Measurements from ENCODE around the gene TPST1. TPM values are rescaled to one million over a fixed set of nuclear protein-coding genes. Genes with fewer than 3 reads are reported as not detected.

The TPST1 gene
- total RNA-seq, 1 experiment from 2014 or later: 32.8 TPM

DNA sequence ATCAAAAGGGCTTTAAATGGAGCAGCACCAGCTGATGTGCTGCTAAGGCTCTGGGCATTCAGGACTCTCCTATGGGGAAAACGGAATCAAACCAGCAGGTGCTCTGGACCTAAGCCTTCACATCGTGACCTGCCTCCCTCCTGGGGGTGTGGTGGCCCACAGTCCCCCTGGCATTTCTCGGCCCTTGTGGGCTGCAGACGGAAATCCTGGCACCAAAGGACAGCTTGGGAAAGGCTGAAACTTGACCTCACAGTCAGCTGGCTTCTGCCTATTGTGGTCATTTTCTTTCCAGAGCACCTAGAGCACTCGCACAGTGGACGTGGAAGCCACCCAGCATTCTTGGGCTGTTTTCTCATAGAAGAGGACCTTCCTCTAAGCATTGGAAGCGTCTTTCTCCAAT lies 74.8 kb downstream of the TPST1 start:
- H3K36me3 Mint-ChIP-seq (ENCODE audit: insufficient read depth, unreplicated experiment): no peaks in the 10 kb centered on the region
- intact Hi-C loops (cut with micrococcal nuclease; ENCODE audit: unreplicated experiment): no loop called here
- TF ChIP-seq, protein P1, sequence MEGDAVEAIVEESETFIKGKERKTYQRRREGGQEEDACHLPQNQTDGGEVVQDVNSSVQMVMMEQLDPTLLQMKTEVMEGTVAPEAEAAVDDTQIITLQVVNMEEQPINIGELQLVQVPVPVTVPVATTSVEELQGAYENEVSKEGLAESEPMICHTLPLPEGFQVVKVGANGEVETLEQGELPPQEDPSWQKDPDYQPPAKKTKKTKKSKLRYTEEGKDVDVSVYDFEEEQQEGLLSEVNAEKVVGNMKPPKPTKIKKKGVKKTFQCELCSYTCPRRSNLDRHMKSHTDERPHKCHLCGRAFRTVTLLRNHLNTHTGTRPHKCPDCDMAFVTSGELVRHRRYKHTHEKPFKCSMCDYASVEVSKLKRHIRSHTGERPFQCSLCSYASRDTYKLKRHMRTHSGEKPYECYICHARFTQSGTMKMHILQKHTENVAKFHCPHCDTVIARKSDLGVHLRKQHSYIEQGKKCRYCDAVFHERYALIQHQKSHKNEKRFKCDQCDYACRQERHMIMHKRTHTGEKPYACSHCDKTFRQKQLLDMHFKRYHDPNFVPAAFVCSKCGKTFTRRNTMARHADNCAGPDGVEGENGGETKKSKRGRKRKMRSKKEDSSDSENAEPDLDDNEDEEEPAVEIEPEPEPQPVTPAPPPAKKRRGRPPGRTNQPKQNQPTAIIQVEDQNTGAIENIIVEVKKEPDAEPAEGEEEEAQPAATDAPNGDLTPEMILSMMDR (IDR thresholded peaks at IDR 0.05; ENCODE audit: insufficient read depth in 1 of 2, low read depth in 1 of 2, low read length in 1 of 2, severe bottlenecking in 1 of 2, unreplicated experiment in 1 of 2): no peak
- H3K9me3 Mint-ChIP-seq (ENCODE audit: unreplicated experiment): peaks cover 6% of the 10 kb centered on the region
- peaks cover 17% of the 10 kb centered on the region for H3K4me1 Mint-ChIP-seq (ENCODE audit: low read depth, unreplicated experiment)
- no peak overlapping the region for H3K27ac Mint-ChIP-seq (ENCODE audit: unreplicated experiment)
- H3K4me3 Mint-ChIP-seq (ENCODE audit: unreplicated experiment): no peak overlapping the region
- Histone ChIP-seq H3K4me1 (no peaks in the 10 kb centered on the region), H3K36me3 (ENCODE audit: control insufficient read depth, insufficient read depth, low read length) (no peaks in the 10 kb centered on the region), H3K4me3 (ENCODE audit: low read depth, low read length) (no peak overlapping the region), H3K27me3 (replicated peaks; ENCODE audit: control insufficient read depth, insufficient read depth, low read length) (no peaks in the 10 kb centered on the region), H3K9me3 (no peaks in the 10 kb centered on the region)
- no TSS peak for BruUV-seq (replicated peaks)
- ChIA-PET POLR2A (no interaction called here), CTCF (interaction anchor here (1.1 kb wide), 1 partner anchor 42 kb away, joined by 3 read pairs; no protein-coding TSS in a partner anchor)
- H3K27me3 Mint-ChIP-seq (ENCODE audit: insufficient read depth, unreplicated experiment): no peaks in the 10 kb centered on the region
- no peak for DNase-seq

DNA sequence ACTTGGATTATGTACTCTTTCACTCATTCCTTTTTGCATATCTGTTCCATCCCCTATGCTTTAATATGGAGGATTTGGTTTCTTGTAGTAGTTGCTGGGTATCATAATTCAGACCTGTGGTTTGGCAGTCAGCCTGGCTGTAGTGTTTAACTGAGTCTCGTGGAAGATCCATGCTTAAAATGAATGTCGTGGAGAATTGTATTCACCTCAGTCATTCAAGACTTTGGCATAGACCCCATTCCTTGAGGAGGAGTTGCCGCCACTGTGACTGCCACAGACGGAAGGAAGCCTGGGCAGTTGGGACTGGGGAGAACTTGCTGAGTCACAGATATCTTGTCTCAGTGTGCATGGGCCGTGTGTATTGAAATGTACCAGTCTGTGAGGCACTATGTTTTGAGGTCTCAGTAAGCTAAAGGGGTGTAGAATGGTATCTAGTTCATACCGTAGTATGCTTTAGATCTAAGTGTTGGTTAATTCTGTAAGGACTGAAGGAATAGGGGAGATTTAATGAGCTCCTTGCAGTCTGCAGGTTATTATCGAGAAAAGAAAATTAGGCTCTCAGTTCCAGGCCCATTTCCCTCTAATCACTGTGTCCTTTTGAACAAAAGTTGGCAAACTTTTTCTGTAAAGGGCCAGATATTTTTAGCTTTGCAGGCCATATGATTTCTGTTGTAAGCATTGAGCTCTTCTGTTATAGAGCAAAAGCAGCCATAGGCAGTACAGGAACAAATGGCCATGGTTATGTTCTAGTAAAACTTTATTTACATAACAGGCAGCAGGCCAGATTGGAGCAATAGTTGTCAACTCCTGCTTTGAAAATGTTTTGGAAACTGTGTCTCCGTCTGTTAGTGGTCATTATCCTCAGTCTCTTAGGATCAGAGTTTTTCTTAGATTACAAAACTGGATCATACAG lies 76.8 kb downstream of the TPST1 start:
- CTCF ChIA-PET: no interaction called here
- H3K4me3 ChIP-seq (ENCODE audit: low read depth, low read length): no peak overlapping the region
- Mint-ChIP-seq H3K27me3 (ENCODE audit: insufficient read depth, unreplicated experiment) (no peaks in the 10 kb centered on the region), H3K36me3 (ENCODE audit: insufficient read depth, unreplicated experiment) (peaks cover 9% of the 10 kb centered on the region), H3K4me3 (ENCODE audit: unreplicated experiment) (no peak overlapping the region), H3K9me3 (ENCODE audit: unreplicated experiment) (peaks cover 6% of the 10 kb centered on the region), H3K4me1 (ENCODE audit: low read depth, unreplicated experiment) (peaks cover 24% of the 10 kb centered on the region), H3K27ac (ENCODE audit: unreplicated experiment) (peak overlapping the region; percentile 75)
- DNase-seq: no peak
- POLR2A ChIA-PET: interaction anchor here (0.6 kb wide), 1 partner anchor 27 kb away, joined by 7 read pairs; no protein-coding TSS in a partner anchor
- H3K9me3 ChIP-seq: no peaks in the 10 kb centered on the region
- no peaks in the 10 kb centered on the region for H3K36me3 ChIP-seq (ENCODE audit: control insufficient read depth, insufficient read depth, low read length)
- intact Hi-C loops (cut with micrococcal nuclease; ENCODE audit: unreplicated experiment): no loop called here
- TF ChIP-seq, protein P1 (IDR thresholded peaks at IDR 0.05; ENCODE audit: insufficient read depth in 1 of 2, low read depth in 1 of 2, low read length in 1 of 2, severe bottlenecking in 1 of 2, unreplicated experiment in 1 of 2): no peak
- BruUV-seq (replicated peaks): no TSS peak
- H3K4me1 ChIP-seq: no peaks in the 10 kb centered on the region
- no peaks in the 10 kb centered on the region for H3K27me3 ChIP-seq (replicated peaks; ENCODE audit: control insufficient read depth, insufficient read depth, low read length)

DNA sequence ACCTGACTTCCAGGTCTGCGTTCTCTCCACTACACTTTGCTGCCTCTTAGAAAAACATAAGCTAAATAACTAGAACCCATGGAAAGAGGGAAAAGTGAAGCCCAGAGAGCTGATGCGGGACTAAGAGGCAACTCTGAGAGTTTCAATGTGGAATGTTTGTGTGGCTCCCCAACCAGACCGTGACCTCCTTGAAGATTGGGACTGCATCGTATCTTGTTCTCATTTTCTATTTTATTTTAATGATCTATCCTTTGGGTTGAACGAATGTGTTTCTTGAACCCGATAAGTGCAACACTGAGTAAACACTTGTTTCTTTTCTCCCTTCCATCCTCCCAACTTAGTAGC lies 77.4 kb downstream of the TPST1 start:
- Mint-ChIP-seq H3K9me3 (ENCODE audit: unreplicated experiment) (peaks cover 6% of the 10 kb centered on the region), H3K27ac (ENCODE audit: unreplicated experiment) (no peak overlapping the region), H3K4me3 (ENCODE audit: unreplicated experiment) (no peak overlapping the region), H3K4me1 (ENCODE audit: low read depth, unreplicated experiment) (peaks cover 24% of the 10 kb centered on the region), H3K27me3 (ENCODE audit: insufficient read depth, unreplicated experiment) (no peaks in the 10 kb centered on the region), H3K36me3 (ENCODE audit: insufficient read depth, unreplicated experiment) (peaks cover 9% of the 10 kb centered on the region)
- intact Hi-C loops (cut with micrococcal nuclease; ENCODE audit: unreplicated experiment): no loop called here
- H3K4me1 ChIP-seq: no peaks in the 10 kb centered on the region
- no peaks in the 10 kb centered on the region for H3K9me3 ChIP-seq
- H3K27me3 ChIP-seq (replicated peaks; ENCODE audit: control insufficient read depth, insufficient read depth, low read length): no peaks in the 10 kb centered on the region
- H3K4me3 ChIP-seq (ENCODE audit: low read depth, low read length): no peak overlapping the region
- ChIA-PET CTCF (no interaction called here), POLR2A (interaction anchor here (0.6 kb wide), 1 partner anchor 28 kb away, joined by 7 read pairs; no protein-coding TSS in a partner anchor)
- DNase-seq: no peak
- TF ChIP-seq, protein P1 (IDR thresholded peaks at IDR 0.05; ENCODE audit: insufficient read depth in 1 of 2, low read depth in 1 of 2, low read length in 1 of 2, severe bottlenecking in 1 of 2, unreplicated experiment in 1 of 2): no peak
- no TSS peak for BruUV-seq (replicated peaks)
- H3K36me3 ChIP-seq (ENCODE audit: control insufficient read depth, insufficient read depth, low read length): no peaks in the 10 kb centered on the region
